GM12892 (cell line): ENCODE data around the gene NEK9. TPM values are rescaled to one million over a fixed set of nuclear protein-coding genes. Genes with fewer than 3 reads are reported as not detected.

ENCODE experiments used
- DNase-seq: peaks from one replicate; pipeline ENCODE4 v3.0.0; 2011; ENCODE audit not compliant: insufficient read length
- FAIRE-seq: peaks from 2 replicates; lab custom pipeline; 2011; peaks lifted over from hg19 to GRCh38; lab: Jason Lieb, UNC
- POLR2A ChIP-seq: IDR thresholded peaks from 2 replicates; pipeline ENCODE4 v1.6.1; 2011; ENCODE audit warnings: low read depth, low read length, control low read depth
- POLR2AphosphoS5 ChIP-seq: IDR thresholded peaks from 2 replicates; pipeline ENCODE4 v1.6.1; 2011; ENCODE audit warnings: low read depth, low read length, control low read depth
- TAF1 ChIP-seq: IDR thresholded peaks from 2 replicates; pipeline ENCODE4 v1.6.1; 2011; ENCODE audit warnings: low read depth, mild to moderate bottlenecking, control low read depth, low read length, borderline replicate concordance
- polyA plus RNA-seq: library from polyadenylated mRNA; unstranded; fragments of >200 nt; gene quantifications from one replicate; pipeline ENCODE4 v1.2.1, GENCODE V29; 2012; ENCODE audit warnings: missing spikeins, inconsistent platforms; ENCODE audit not compliant: missing spikeins

The NEK9 gene
- polyA plus RNA-seq: 44.0 TPM

DNA sequence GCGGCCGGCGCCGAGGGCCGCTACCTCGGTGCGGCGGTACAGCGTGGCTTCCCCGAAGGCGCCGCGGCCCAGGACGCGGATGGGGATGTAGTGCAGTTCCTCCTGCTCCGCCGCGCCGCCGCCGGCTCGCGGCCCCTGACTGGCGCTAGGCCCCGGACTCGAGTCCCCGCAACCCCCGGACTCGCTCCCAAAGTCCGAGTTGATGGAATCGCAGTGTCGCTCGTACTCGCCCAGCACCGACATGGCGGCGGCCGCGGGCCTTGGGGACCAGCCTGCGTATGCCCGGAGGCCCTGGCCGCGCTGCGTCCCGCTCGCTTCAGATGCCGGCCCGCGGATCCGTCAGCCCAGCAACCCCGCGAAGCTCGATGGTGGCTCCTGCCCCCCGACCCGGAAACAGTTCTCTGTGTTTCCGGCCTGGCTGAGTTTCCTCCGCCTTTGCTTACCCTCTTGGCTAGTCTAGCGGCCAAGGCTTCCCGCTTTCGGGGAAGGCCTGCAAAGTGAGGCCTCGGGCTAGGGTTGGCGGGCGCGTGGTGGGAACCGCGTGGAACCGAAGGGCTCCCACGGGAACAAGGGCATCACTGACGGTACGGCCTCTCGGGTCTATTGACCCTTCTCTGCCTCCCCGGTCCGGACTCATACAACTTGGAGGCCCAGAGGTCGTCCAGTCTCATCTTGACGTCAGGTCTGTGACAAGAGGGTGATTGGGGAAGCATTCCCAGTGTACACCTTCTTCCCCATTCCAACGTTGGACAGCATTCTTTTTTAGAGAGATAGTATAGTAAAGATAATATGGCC lies at the start of gene NEK9:
TSS of gene NEK9 (minus strand) at position 370 of the 795 bp plus-strand sequence. CDS start at position 243, 127 bp downstream.
- DNase-seq: peak; percentile 87
- FAIRE-seq: peak; percentile 83
- TF ChIP-seq POLR2AphosphoS5: peak; percentile 96
- peak; percentile 88 for TF ChIP-seq TAF1
- peak; percentile 95 for TF ChIP-seq POLR2A

DNA sequence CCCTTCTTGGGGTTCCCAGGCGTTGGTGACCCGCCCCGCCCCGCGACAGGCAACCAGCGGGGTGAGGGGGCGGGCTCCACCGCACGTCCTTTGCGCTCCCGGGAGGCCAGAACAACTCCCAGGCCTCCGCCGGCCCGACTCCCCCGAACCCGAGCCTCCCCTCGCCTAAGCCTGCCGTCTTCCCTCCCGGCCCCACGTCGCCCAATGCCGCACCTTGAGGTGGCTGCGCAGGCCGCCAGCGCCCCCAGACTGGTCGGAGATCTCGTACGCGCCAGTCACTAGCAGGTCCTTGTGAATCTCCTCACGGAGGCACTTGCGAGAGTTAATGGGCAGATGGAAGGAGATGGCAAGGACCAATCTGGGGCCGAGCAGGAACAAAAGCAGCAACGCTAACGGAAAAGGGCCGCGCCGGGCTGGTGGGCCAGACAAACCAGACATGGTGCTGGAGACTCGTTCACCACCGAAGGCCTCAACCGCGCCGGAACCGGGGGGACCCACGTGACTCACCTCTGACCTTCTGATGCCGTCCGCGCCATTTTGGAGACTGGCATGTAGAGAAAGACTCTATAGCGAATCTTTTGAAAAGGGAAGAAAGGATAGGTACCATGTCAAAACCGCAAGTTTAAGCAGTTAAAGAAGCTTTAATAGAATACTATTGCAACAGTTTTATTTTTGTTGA lies 49.4 kb upstream of the NEK9 start, which contains the start of gene TMED10:
TSS of gene TMED10 (minus strand) at position 471 of the 679 bp plus-strand sequence. CDS start at position 438, 33 bp downstream.
- FAIRE-seq: peak; percentile 92
- TF ChIP-seq TAF1: no peak; the same call in 1 of the 2 replicates
- peak; percentile 81 for TF ChIP-seq POLR2A
- peak; percentile 73 for TF ChIP-seq POLR2AphosphoS5
- peak; percentile 77 for DNase-seq

DNA sequence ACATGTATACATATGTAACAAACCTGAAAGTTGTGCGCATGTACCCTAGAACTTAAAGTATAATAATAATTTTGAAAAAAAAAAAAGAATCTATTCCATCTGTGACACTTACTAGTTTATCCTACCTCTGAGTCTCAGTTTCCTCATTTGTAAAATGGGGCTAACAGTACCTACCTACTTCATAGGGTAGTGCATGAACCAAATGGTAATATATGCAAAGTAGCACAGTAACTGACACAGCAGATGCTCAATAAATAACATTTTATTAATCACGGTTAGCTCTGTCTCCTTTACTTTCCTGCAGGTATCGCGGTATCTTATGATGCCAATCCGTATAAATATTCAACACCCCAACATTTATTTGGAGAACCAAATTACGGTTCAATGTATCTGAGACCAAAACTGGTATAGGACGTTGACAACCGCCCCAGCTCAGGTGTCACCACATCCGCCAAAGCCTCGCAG lies 48.9 kb upstream of the NEK9 start:
- TF ChIP-seq POLR2AphosphoS5 (no peak), POLR2A (no peak), TAF1 (no peak)
- DNase-seq: no peak
- peak; percentile 76 for FAIRE-seq

GRCh38 chr14:75174066-75174465 lies 47.2 kb upstream of the NEK9 start:
- no peak for FAIRE-seq
- no peak for DNase-seq
- TF ChIP-seq POLR2A: no peak
- no peak for TF ChIP-seq TAF1
- TF ChIP-seq POLR2AphosphoS5: no peak

DNA sequence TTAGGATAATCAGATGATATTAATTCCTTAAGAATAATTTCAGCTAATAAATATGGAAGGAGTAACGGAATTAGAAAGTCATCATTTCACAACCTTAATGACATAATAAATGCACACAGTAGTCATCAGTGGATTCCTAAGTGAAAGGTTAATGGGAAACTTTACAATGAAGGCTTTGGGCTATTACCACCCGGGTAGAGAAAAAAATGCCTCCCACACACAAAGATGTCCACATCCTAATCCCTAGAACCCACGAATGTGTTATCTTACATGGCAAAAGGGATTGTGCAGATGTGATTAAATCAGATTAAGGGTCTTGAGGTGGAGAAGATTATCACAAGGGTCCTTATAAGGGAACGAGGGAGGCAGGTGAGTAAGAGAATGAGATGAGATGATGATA lies 43.9 kb upstream of the NEK9 start:
- no peak for DNase-seq
- no peak for TF ChIP-seq POLR2AphosphoS5
- TF ChIP-seq TAF1: no peak
- no peak for TF ChIP-seq POLR2A
- FAIRE-seq: no peak

- DNase-seq (no peak), FAIRE-seq (no peak)
- no peak for TF ChIP-seq POLR2AphosphoS5
- TF ChIP-seq TAF1: no peak
- TF ChIP-seq POLR2A: no peak
These were observed 41.9 kb upstream of the NEK9 start for GRCh38 chr14:75168586-75169335.

DNA sequence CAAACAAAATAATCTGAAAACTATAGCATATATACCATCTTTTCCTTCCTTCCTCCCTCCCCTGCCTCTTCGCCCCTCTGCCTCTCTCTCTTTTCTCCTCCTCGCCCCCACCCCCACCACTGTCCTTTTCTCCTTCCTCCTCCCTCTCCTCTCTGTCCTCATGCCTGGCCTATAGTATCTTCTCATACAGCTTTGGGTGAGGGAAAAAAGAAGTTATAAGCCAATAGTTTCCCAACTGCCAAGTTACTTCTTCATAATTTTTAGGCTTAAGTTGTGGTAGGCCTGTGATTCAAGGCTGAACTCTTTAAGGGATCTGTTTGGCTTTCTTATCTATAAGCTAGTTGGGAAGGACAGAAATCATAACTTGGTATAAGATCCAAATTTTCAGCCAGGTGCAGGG lies 40.5 kb upstream of the NEK9 start:
- TF ChIP-seq TAF1: no peak
- TF ChIP-seq POLR2A: no peak
- TF ChIP-seq POLR2AphosphoS5: no peak
- DNase-seq (no peak), FAIRE-seq (no peak)

DNA sequence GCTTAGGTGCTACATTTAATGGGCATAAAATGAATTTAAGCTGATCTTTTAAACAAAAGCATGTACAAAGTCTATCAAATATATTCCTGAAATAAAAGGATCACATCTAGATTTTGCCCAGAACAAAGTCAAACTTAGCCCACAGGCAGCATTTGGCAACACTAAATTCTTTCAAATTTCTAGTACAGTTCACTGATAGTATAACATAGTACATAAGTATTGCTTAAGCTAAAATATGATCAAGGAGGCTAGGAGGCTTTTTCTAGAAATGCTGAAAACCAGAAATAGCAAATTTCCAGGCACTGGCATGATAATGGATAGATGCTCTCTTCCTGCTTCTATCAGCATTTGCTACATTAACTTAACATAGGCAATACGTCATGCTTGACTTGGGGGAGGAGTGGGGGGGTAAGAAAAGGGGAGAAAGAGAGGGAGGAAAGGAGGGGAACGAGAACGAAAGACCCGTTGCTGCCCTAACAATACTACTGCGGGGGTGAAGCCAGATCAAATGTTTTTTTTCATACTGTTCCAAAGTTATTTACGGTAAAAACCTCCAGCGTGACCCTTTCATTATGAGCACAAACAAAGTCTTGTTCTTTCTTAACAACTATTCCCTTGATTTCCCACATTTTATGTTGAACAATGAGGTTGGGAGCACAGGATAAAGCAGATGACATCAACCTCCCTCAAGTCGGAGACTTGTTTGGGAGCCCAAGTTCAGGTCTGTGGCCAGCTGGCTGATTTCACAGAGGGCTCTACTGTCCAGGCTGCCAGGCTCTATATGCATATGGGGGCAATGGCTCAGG lies 38.9 kb upstream of the NEK9 start:
- no peak for FAIRE-seq
- no peak for TF ChIP-seq POLR2A
- no peak for TF ChIP-seq POLR2AphosphoS5
- no peak for TF ChIP-seq TAF1
- no peak for DNase-seq

DNA sequence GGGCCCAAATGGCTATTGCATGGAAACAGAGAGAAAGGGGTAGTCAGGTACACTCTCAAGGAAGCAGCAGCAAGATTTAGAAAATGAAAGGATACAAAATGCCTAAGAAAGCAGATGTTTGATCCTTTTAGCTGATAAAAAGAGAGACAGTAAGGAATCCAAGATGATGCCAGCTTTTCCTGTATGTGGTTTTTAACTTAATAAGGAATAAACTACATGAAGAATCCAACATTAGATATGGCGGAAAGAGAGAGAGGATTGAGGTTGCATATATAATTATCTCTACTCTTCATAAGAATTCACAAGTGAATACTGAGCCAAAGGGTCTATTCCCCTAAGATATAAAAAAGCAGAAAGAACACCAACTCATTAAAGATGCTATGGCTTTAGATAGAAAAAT lies 38.0 kb upstream of the NEK9 start:
- FAIRE-seq (no peak), DNase-seq (no peak)

DNA sequence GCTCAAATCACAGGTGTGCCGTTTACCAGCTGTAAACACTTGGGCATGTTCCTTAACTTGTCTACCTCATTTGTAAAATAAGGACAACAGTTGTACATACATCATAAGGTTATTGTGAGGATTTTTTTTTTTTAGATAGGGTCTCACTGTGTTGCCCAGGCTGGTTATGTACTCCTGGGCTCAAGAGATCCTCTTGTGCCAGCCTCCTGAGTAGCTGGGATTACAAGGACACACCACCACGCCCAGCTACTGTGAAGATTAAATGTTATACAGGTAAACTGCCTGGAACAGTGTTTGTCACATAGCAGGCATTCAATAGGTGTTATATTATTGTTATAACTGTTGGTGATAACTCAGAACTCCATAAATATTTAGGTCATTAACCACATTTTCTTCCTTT lies 36.8 kb upstream of the NEK9 start:
- FAIRE-seq: no peak

More for the DNA sequence above, 38.0 kb upstream of the NEK9 start:
- TF ChIP-seq TAF1 (no peak), POLR2AphosphoS5 (no peak), POLR2A (no peak)

More for the DNA sequence above, 36.8 kb upstream of the NEK9 start:
- TF ChIP-seq POLR2A: no peak
- no peak for TF ChIP-seq POLR2AphosphoS5
- no peak for TF ChIP-seq TAF1
- DNase-seq: no peak
